Thymus (tissue), 11 donors: ENCODE measurements around the gene TMEM117. TPM values are rescaled to one million over a fixed set of nuclear protein-coding genes. Genes with fewer than 3 reads are reported as not detected.
"Not testable (repeated sequence)": the region's sequence is repeated elsewhere in the genome, so short reads cannot be mapped to it uniquely, and the experiment has no call there.

Experiments used
- DNase-seq, 9 donors: peaks; one replicate each; pipeline ENCODE4 v3.0.0-alpha.2; 2013; ENCODE audit warnings: low spot score in 9 of 9, low read depth in 6 of 9, missing footprints in 1 of 9
- H3K27ac ChIP-seq, 2 donors: one replicate each; pipeline ENCODE4 v1.5.1; 2013; ENCODE audit warnings: control low read depth in 1 of 2, low read depth in 1 of 2, low read length in 1 of 2, mild to moderate bottlenecking in 1 of 2, moderate library complexity in 1 of 2
- H3K27me3 ChIP-seq, 2 donors: one replicate each; pipeline ENCODE4 v1.5.1; 2013; ENCODE audit warnings: low read length in 1 of 2; ENCODE audit not compliant: control insufficient read depth in 2 of 2, insufficient read depth in 1 of 2
- H3K36me3 ChIP-seq, 2 donors: one replicate each; pipeline ENCODE4 v1.5.1; 2013; ENCODE audit warnings: low read length in 1 of 2, mild to moderate bottlenecking in 1 of 2, moderate library complexity in 1 of 2; ENCODE audit not compliant: control insufficient read depth in 2 of 2, insufficient read depth in 2 of 2
- H3K4me1 ChIP-seq, 2 donors: one replicate each; pipeline ENCODE4 v1.5.1; 2013; ENCODE audit warnings: low read length in 2 of 2; ENCODE audit not compliant: control insufficient read depth in 2 of 2, insufficient read depth in 2 of 2
- H3K4me3 ChIP-seq, 2 donors: one replicate each; pipeline ENCODE4 v1.5.1; 2013; ENCODE audit warnings: low read length in 2 of 2, control low read depth in 1 of 2, mild to moderate bottlenecking in 1 of 2
- H3K9me3 ChIP-seq, 2 donors: one replicate each; pipeline ENCODE4 v1.5.1; 2013; ENCODE audit warnings: low read length in 1 of 2, mild to moderate bottlenecking in 1 of 2; ENCODE audit not compliant: control insufficient read depth in 2 of 2, insufficient read depth in 1 of 2
- WGBS: extraction: QIAGEN DNeasy Blood & Tissue Kit; methylation state at CpG from one replicate; pipeline ENCODE4 v1.1.7; 2013; 5-methylcytosine and 5-hydroxymethylcytosine counted together
- polyA plus RNA-seq: library from polyadenylated mRNA; stranded (reverse); fragments of 200-250 nt; gene quantifications from one replicate; pipeline ENCODE4 v1.2.3, GENCODE V29; 2013
- total RNA-seq: library from RNA; stranded (reverse); fragments of 120-200 nt; gene quantifications from one replicate; pipeline ENCODE4 v1.2.4, GENCODE V29; 2013
- donor health status: healthy.

Gene TMEM117
- total and polyA plus RNA-seq, 2 donors: 3.6 to 4.5 TPM

DNA sequence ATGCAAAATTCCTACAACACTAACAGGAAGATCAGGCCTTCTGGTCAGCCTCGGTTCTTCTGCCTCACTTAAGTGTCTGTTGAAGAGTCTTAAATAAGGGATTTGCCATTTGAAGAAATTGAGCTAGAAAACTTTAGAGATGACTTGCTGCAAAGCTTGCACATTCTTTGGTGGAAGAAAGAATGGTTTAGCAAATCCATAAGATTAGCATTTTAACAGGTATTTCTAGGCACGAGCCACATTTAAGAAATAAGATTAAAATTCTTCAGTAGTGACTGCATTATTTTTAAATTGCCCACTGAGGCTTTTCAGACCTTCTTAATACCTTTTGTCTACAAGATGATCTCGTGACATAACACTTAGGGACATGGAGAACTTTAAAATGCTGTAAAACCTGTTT lies 327.1 kb downstream of the TMEM117 start:
- H3K9me3 ChIP-seq: no peaks in the 10 kb centered on the region
- no peaks in the 10 kb centered on the region for H3K36me3 ChIP-seq
- H3K4me1 ChIP-seq: no peaks in the 10 kb centered on the region
- no peak overlapping the region for H3K4me3 ChIP-seq
- no peak overlapping the region for H3K27ac ChIP-seq
- DNase-seq: no peak
- H3K27me3 ChIP-seq: no peaks in the 10 kb centered on the region
- 86% methylated on average over 3 of the region's 3 CpGs for WGBS

DNA sequence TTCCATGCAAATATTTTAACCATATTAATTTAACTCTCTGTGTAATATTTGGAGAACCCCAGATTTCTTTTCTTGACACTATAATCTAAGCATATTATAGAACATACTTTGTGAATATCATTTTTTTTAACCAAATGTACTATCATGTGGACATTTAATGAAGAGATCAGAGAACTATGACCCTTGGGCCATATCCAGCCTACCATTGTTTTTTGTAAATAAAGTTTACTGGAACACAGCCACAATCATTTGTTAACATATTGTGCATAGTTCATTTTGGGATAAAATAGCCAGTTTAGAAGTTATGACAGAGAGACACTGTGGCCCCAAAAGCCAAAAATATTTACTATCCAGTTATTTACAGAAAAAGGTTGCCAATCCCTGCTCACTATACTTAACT lies 338.2 kb downstream of the TMEM117 start:
- Histone ChIP-seq H3K27me3 (no peaks in the 10 kb centered on the region), H3K4me3 (no peak overlapping the region), H3K4me1 (no peaks in the 10 kb centered on the region), H3K9me3 (no peaks in the 10 kb centered on the region), H3K36me3 (no peaks in the 10 kb centered on the region), H3K27ac (no peak overlapping the region)
- no peak for DNase-seq

DNA sequence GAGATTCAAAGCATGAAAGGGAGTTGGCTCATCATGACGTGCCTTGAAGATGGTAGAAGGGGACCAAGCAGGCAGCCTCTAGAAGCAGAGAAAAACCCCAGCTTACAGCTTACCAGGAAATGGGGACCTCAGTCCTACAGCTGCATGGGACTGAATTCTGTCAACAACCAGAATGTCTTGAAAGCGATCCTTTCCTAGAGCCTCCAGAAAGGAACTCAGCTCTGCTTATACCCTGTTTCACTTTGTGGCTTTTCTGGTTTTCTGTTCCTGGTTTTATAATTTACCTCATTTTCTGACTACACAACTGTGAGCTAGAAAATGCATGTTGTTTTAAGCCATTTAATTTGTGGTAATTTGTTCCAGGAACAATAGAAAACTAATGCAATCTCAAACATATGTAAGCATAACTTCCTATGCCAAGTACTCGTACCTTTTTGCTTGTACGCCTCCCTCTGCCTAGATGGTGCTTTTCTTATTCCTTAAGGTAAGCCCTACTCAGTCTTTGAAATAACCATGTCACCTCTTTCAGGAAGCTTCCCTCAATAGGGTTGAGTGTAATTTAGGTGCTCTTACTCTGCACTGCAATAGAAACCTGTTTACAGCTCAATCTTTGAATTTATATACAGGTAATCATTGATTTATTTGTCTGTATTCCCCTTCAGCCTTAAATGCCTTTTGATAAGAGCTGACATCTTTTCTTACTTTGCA lies 348.8 kb downstream of the TMEM117 start:
- no peaks in the 10 kb centered on the region for H3K36me3 ChIP-seq
- H3K4me3 ChIP-seq: no peak overlapping the region
- no peaks in the 10 kb centered on the region for H3K4me1 ChIP-seq
- no peaks in the 10 kb centered on the region for H3K27me3 ChIP-seq
- WGBS: 94% methylated on average over 4 of the region's 4 CpGs
- DNase-seq: no peak
- no peak overlapping the region for H3K27ac ChIP-seq
- no peaks in the 10 kb centered on the region for H3K9me3 ChIP-seq

DNA sequence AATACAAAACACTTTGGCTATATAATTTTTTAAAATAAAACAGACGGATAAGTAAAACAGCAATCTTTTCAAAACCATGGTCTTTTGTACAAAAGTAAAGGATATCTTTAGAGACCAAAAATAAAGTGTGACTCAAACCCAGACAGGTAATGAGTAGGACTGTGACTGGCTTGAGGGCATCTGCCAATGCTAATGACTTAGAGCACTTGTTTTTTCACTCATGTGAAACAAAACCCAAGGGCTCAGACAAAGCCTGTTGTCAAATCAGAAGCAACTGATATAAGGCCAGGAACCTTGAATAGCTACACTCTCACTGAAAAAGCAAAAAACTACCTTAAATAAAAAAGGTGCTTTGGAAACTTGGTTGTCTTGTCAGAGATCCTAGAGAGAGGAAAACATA lies 357.4 kb downstream of the TMEM117 start:
- 97% methylated on average over 1 of the region's 1 CpG for WGBS
- Histone ChIP-seq H3K27ac (no peak overlapping the region), H3K9me3 (no peaks in the 10 kb centered on the region), H3K27me3 (no peaks in the 10 kb centered on the region), H3K36me3 (no peaks in the 10 kb centered on the region), H3K4me1 (no peaks in the 10 kb centered on the region), H3K4me3 (no peak overlapping the region)
- DNase-seq: no peak

DNA sequence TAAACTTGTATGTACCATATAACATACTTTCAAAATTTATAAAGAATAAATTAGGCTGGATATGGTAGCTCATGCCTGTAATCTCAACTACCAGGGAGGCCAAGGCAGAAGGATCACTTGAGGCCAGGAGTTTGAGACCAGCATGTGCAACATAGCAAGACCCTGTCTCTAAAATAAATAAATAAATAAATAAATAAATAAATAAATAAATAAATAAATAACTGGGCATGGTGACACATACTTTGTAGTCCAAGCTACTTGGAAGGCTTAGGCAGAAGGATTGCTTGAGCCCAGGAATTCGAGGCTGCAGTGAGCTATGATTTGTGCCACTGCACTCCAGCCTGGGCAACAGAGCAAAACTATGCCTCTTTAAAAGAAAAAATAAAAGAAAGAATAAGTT lies 359.8 kb downstream of the TMEM117 start:
- H3K36me3 ChIP-seq, H3K4me3 ChIP-seq, H3K9me3 ChIP-seq, H3K27me3 ChIP-seq, DNase-seq, H3K27ac ChIP-seq, H3K4me1 ChIP-seq: not testable (repeated sequence)
- 79% methylated on average over 1 of the region's 1 CpG for WGBS

DNA sequence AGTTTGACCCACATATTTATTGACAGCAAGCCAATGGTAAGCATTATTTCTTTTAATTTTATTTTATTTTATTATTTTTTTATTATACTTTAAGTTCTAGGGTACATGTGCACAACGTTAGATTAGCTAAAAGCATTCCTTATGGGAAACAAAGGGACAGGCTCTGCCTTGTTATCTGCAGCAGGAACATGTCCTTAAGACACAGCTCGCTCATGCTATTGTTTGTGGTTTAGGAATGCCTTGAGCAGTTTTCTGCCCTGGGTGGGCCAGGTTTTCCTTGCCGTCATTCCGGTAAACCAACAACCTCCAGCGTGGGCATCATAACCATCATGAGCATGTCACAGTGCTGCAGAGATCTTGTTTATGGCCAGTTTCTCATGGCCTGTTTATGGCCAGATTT lies 370.2 kb downstream of the TMEM117 start:
- H3K4me3 ChIP-seq: no peak overlapping the region
- H3K9me3 ChIP-seq: no peaks in the 10 kb centered on the region
- DNase-seq: no peak
- 83% methylated on average over 5 of the region's 5 CpGs for WGBS
- no peaks in the 10 kb centered on the region for H3K36me3 ChIP-seq
- no peaks in the 10 kb centered on the region for H3K27me3 ChIP-seq
- H3K27ac ChIP-seq: no peak overlapping the region
- H3K4me1 ChIP-seq: no peaks in the 10 kb centered on the region

DNA sequence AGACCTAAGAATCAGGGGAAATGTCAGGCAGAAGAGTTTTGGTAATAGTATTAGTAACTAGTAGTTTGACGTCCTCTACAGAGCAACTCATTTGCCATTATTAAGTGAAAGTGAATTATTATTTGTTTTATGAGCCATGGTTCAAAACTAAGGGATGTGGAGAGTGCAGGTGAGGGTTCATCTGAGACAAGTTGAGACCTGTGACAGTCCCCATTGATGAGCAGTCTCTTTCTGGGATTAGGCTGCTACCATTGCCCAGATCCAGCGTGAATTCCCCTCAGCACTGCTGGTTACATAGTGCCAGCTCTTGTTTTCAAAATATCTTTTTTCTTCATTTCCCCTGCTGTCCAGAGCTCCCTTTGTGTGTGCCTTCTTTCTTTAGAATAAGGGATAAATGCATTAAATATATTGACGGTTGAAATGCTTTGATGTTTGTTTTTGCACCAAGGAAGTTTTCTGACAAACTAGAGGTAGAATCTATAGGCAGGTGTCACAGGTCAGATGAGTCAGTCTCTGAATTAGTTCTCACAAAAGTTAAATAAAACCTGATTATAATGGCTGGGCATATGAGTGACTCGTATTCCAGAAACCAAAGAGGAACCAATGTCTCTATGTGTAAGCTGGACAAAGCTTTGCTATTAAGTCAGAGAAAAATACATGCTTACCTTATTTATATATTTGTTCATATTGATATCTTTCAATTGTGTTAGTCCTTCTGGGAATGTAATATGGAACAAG lies 381.4 kb downstream of the TMEM117 start:
- 82% methylated on average over 4 of the region's 4 CpGs for WGBS
- H3K27ac ChIP-seq: no peak overlapping the region
- no peak for DNase-seq
- H3K9me3 ChIP-seq: no peaks in the 10 kb centered on the region
- H3K27me3 ChIP-seq: no peaks in the 10 kb centered on the region
- H3K4me3 ChIP-seq: no peak overlapping the region
- H3K4me1 ChIP-seq: no peaks in the 10 kb centered on the region
- no peaks in the 10 kb centered on the region for H3K36me3 ChIP-seq

DNA sequence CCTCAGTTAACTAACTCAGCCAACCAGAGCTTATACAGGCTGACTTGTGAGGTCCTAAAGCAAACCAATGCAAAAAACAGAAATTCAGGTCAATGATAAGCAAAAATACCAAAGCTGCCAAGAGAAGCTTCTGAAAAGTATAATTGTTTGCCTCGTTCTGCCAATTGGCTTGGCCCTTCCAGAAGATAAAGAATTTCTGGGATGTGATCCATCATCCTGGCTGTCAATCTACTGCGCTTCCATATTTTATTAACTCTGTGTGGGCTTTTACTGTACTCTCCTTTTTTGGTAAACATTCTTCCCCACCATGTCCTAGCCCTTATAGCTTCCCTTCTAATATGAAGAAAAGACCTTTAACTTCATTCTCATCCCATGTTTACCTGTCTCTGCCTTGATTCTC lies 387.9 kb downstream of the TMEM117 start:
- no peak overlapping the region for H3K4me3 ChIP-seq
- H3K4me1 ChIP-seq: no peaks in the 10 kb centered on the region
- no peak overlapping the region for H3K27ac ChIP-seq
- no peak for DNase-seq
- H3K27me3 ChIP-seq: no peaks in the 10 kb centered on the region
- WGBS: 65% methylated on average over 2 of the region's 2 CpGs
- H3K9me3 ChIP-seq: no peaks in the 10 kb centered on the region
- H3K36me3 ChIP-seq: no peaks in the 10 kb centered on the region

DNA sequence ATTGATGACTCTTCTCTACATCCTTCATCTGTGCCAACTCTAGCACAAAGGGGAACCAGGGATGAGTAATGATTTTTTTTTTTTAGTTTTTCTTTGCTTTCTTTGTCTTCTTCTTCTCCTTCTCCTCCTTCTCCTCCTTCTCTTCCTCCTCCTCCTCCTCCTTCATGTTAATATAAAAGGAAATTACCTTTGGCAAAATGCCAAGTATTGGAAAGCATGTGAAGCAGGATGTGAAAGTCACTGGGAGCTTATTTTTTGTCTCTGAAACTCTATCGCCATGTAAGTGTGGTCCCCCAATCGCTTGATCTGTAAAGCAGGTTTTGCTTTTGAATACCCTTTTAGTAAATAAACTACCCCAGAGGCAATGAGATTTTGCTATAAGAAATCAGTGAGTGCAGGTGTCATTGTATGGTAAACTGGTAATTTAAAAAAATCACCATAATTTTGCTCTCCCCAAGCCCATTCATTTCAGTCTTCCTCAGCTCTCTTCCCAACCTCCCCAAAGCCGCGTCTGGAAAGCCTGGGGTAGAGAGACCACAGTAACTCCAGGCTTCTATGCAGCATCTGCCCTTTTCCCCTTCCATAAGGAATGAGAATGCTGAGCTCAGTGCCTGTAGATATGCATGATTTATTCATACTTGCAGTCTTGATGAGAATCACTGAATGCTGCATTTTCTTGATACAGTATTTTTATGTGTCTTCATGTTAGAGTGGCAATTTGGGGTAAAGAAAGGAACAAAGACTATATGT lies 388.7 kb downstream of the TMEM117 start:
- H3K27me3 ChIP-seq: no peaks in the 10 kb centered on the region
- H3K9me3 ChIP-seq: no peaks in the 10 kb centered on the region
- H3K36me3 ChIP-seq: no peaks in the 10 kb centered on the region
- H3K27ac ChIP-seq: no peak overlapping the region
- H3K4me1 ChIP-seq: no peaks in the 10 kb centered on the region
- DNase-seq: no peak
- 84% methylated on average over 4 of the region's 4 CpGs for WGBS
- H3K4me3 ChIP-seq: no peak overlapping the region
